Esophagus (tissue), 2 donors: ENCODE measurements around the gene TMEM121. TPM values are rescaled to one million over a fixed set of nuclear protein-coding genes. Genes with fewer than 3 reads are reported as not detected.

ENCODE experiments used
- H3K27ac ChIP-seq, 2 donors: one replicate each; pipeline ENCODE4 v1.5.1; 2013; ENCODE audit warnings: low read depth in 2 of 2, mild to moderate bottlenecking in 2 of 2, inconsistent platforms in 1 of 2, low read length in 1 of 2, moderate library complexity in 1 of 2
- H3K27me3 ChIP-seq, 2 donors: one replicate each; pipeline ENCODE4 v1.6.1; 2013; ENCODE audit warnings: low read length in 2 of 2, control low read depth in 1 of 2, mild to moderate bottlenecking in 1 of 2; ENCODE audit not compliant: insufficient read depth in 2 of 2, control insufficient read depth in 1 of 2
- H3K36me3 ChIP-seq, 2 donors: one replicate each; pipeline ENCODE4 v1.6.1; 2013; ENCODE audit warnings: low read length in 1 of 2; ENCODE audit not compliant: control insufficient read depth in 2 of 2, insufficient read depth in 2 of 2
- H3K4me1 ChIP-seq, 2 donors: one replicate each; pipeline ENCODE4 v1.6.1; 2013; ENCODE audit warnings: low read length in 1 of 2; ENCODE audit not compliant: control insufficient read depth in 2 of 2, insufficient read depth in 2 of 2
- H3K4me3 ChIP-seq, 2 donors: one replicate each; pipeline ENCODE4 v1.5.1; 2013; ENCODE audit warnings: low read length in 2 of 2, mild to moderate bottlenecking in 2 of 2, low read depth in 1 of 2, moderate library complexity in 1 of 2
- H3K9me3 ChIP-seq, 2 donors: one replicate each; pipeline ENCODE4 v1.6.1; 2013; ENCODE audit warnings: mild to moderate bottlenecking in 2 of 2, low read depth in 1 of 2, low read length in 1 of 2, moderate library complexity in 1 of 2; ENCODE audit not compliant: control insufficient read depth in 2 of 2, insufficient read depth in 1 of 2
- WGBS, 2 donors: extraction: QIAGEN DNeasy Blood & Tissue Kit; methylation state at CpG; one replicate each; pipeline ENCODE4 v1.1.7; 2013; 5-methylcytosine and 5-hydroxymethylcytosine counted together
- polyA plus RNA-seq, 2 donors: library from polyadenylated mRNA; stranded (reverse); fragments of 200-250 nt; gene quantifications; one replicate each; pipeline ENCODE4 v1.2.3, GENCODE V29; 2013
- donor health status: healthy with polysubstance abuse.
- donor health status: Bipolar disorder and iron deficiency.

The TMEM121 gene
- polyA plus RNA-seq = 1 to 10 TPM in 1 of 2 donors, under 1 TPM in 1; 0.29 to 1.3 TPM

DNA sequence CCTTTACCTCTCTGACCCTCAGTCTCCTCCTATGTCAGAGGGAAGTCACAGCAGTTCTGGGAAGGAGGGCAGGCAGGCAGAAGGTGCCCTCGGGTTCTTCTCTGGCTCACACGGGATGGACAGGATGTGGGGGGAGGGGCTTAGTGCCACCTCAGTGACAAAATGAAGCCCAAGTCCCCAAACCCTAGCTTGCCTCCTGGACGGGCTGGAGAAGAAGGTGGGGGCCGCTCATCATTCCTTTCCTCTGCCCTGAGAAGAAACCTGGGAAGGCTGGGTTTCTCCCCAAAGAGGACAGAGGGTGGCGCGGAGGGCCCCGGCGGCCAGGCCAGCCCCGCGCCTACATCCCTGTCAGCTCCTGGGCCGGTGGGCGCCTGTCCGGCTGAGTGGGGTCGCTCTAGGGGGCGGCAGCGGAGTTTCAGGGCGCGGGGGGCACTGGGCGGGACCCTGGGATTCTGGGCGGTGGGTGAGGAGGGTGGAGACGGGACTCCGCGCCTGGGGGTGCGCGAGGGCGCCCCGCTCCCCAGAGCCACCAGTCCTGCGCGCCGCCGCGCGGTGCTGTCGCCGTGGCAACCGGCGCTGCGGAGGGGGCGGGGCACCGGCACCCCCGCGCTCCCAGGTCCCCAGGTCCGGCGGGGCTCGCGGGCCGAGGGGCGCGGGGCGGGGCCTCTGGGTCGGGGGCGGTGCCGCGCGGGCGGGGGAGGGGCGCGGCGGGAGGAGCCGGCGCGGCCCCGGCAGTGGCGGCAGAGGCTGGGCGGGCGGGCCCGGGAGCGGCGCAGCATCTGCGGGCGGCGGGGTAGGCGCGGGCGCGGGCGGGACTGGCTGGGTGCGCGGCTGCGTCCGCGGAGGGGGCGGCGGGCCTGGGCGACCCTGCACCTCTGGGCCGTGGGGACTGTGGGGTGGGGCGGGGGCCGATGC lies at the start of gene TMEM121:
TSS of gene TMEM121 (plus strand) at position 723 of the 915 bp plus-strand sequence. CDS start 2,252 bp downstream, outside the sequence.
- Histone ChIP-seq H3K27me3 (peaks cover 0 to 3% of the 10 kb centered on the region in 2 donors), H3K27ac (no peak within 1 kb of the TSS), H3K36me3 (no peaks in the 10 kb centered on the region), H3K9me3 (peaks cover 0 to 7% of the 10 kb centered on the region in 2 donors), H3K4me3 (peak within 1 kb of the TSS; percentile 27 to 37), H3K4me1 (peaks cover 8 to 19% of the 10 kb centered on the region in 2 donors)
- WGBS, 2 donors = 1 to 2% methylated on average over 28 to 88 of the region's 88 CpGs

GRCh38 chr14:105476831-105477659 lies 49.3 kb upstream of the TMEM121 start:
- 43 to 46% methylated on average over 16 of the region's 16 CpGs for WGBS, 2 donors
- H3K27me3 ChIP-seq = no peaks in the 10 kb centered on the region
- no peaks in the 10 kb centered on the region for H3K36me3 ChIP-seq
- peaks cover 17 to 52% of the 10 kb centered on the region in 2 donors for H3K4me1 ChIP-seq
- H3K4me3 ChIP-seq = peak overlapping the region; percentile 67
- H3K9me3 ChIP-seq = no peaks in the 10 kb centered on the region
- peak overlapping the region; percentile 91 to 93 for H3K27ac ChIP-seq

- no peaks in the 10 kb centered on the region for H3K36me3 ChIP-seq
- H3K4me1 ChIP-seq = peaks cover 15 to 52% of the 10 kb centered on the region in 2 donors
- H3K4me3 ChIP-seq = no peak overlapping the region
- H3K27me3 ChIP-seq = no peaks in the 10 kb centered on the region
- peak overlapping the region in 1 of 2 donors; percentile 93 for H3K27ac ChIP-seq
- WGBS, 2 donors = 51 to 55% methylated on average over 23 to 54 of the region's 56 CpGs
- H3K9me3 ChIP-seq = no peaks in the 10 kb centered on the region
Measured at GRCh38 chr14:105477660-105478397, 48.6 kb upstream of the TMEM121 start.

DNA sequence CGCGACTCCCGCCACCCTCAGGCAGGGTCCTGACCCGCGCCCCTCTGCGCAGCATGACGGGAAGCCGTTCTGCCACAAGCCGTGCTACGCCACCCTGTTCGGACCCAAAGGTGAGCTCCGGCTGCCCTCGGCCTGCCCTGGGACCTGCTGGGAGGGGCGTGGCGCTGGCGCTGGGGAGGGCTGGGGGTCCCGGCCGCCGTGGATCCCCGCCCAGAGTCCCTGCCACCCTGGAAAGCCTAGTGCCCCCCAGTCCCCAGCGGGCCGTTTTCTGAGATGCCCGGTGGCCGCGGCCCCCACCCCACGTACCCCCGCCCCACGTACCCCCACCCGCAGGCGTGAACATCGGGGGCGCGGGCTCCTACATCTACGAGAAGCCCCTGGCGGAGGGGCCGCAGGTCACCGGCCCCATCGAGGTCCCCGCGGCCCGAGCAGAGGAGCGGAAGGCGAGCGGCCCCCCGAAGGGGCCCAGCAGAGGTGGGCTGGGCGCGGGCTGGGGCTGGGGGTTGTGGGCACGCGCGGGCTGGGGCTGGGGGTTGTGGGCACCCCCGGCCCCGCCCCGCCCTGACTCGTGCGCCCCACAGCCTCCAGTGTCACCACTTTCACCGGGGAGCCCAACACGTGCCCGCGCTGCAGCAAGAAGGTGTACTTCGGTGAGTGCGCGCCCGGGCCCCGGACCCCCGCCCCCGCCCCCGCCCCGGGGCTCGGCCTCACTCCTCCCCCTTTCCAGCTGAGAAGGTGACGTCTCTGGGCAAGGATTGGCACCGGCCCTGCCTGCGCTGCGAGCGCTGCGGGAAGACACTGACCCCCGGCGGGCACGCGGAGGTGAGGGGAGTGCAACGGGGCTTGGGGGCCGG lies 47.8 kb upstream of the TMEM121 start:
- H3K27ac ChIP-seq = no peak overlapping the region
- no peaks in the 10 kb centered on the region for H3K9me3 ChIP-seq
- no peaks in the 10 kb centered on the region for H3K36me3 ChIP-seq
- H3K4me3 ChIP-seq = no peak overlapping the region
- 55 to 69% methylated on average over 64 to 81 of the region's 81 CpGs for WGBS, 2 donors
- H3K27me3 ChIP-seq = no peaks in the 10 kb centered on the region
- H3K4me1 ChIP-seq = peaks cover 10 to 52% of the 10 kb centered on the region in 2 donors

DNA sequence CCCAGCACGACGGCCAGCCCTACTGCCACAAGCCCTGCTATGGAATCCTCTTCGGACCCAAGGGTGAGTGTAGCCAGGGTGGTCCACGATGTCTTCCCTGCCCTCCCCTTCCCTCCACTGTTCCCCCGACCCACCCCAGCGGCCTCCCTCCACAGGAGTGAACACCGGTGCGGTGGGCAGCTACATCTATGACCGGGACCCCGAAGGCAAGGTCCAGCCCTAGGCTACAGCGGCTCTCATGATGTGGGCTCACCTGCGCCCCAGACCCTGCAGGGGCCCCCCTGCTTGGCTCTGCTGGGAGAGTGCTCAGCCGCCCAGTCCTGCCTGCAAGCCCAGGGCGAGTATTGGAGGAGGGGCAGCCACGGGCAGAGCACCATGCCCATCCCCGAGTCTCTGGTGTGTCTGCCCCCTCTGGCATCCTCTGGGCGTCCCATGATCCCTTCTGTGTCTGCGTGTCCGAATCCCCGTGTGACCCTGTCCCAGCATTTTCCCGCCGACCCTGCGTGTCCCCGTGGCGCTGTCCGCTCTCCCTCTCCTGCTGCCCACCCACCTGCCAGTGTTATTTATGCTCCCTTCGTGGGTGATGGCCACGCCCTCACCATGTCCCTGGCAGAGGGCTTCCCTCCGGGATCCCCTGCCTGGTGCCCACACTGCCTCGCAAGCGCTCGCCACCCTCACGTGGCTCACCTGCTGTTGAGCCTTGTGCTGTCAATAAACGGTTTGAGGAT lies 46.8 kb upstream of the TMEM121 start:
- H3K27ac ChIP-seq = no peak overlapping the region
- peaks cover 16 to 53% of the 10 kb centered on the region in 2 donors for H3K4me1 ChIP-seq
- 62 to 65% methylated on average over 34 of the region's 34 CpGs for WGBS, 2 donors

DNA sequence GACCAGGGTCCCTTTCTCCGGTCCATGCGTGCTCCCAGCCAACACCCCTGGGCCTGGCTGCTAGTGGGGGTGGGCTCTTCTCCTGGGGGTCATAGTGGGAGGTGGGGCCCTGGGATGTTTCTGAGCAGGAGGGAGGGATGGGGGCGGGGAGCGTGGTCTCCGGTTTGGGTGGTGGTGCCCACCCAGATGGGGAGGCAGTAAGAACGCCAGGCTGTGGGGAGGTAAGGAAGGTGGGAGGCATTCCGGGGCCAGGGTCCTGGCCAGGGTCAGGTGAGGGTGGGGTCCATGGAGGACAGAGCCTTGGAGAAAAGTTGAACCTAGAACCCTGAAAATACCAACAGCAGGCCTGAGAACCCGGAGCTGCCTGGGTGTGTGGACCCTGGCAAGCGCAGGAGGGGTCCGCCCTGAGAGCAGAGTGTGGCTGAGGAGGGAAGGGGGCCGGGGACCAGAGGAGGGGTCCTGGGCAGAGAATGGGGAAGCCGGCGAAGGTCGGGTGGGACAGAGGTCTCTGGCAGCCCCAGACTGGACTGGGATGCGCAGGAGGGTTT lies 46.1 kb upstream of the TMEM121 start:
- no peaks in the 10 kb centered on the region for H3K9me3 ChIP-seq
- no peaks in the 10 kb centered on the region for H3K27me3 ChIP-seq
- H3K36me3 ChIP-seq = no peaks in the 10 kb centered on the region
- H3K27ac ChIP-seq = peak overlapping the region; percentile 94 to 97
- no peak overlapping the region for H3K4me3 ChIP-seq
- H3K4me1 ChIP-seq = peaks cover 16 to 53% of the 10 kb centered on the region in 2 donors
- WGBS, 2 donors = 60 to 62% methylated on average over 15 of the region's 15 CpGs

More for the DNA sequence above, 46.8 kb upstream of the TMEM121 start:
- H3K9me3 ChIP-seq = no peaks in the 10 kb centered on the region
- H3K27me3 ChIP-seq = no peaks in the 10 kb centered on the region
- H3K4me3 ChIP-seq = no peak overlapping the region
- H3K36me3 ChIP-seq = no peaks in the 10 kb centered on the region

DNA sequence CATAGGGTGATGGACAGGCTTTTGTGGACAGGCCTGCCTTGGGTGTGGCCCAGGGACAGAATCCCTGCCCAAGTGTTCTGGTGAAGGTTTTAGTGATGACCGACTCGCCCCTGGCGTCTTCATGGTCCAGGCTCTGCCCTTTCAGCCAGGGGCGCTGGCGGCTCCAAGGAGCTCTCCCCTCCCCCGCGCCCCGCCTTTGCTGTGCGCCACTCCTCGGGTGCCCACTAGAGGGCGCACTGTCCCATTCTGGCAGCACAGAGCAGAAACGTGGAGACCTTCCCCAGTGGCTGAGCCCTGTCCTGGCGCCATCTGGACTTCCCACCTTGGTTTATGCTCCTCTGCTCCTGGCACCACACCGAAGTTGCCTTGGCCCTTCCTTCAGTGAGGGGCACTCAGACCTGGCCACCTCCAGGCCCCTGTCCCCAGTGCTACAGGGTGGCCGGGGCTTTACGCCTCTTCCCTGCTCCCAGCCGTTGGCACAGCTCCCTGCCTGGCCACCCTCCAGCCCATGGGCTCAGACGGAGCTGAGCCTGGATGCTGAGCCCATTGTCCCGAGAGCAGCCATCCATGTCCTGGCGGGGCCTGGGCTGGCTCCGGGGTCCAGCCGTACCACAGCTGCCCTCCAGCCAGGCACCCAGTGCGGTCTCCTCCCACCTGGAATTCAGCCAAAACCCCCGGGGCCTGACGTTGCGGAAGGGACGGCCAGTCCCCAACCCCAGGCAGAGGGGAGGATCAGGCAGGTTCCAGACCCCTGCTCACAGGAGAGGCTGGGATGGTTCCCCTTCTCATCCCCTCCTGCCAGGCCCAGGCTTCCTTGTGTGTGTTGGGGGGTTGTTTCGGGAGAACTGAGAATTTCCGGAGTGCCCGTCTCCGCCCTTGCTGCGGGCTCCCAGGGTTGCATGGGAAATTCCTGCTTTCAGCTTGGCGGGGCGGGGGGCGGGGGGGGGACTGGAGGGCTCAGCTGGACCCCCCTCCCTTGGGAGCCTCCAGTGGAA lies 45.3 kb upstream of the TMEM121 start:
- no peaks in the 10 kb centered on the region for H3K9me3 ChIP-seq
- no peaks in the 10 kb centered on the region for H3K36me3 ChIP-seq
- H3K27me3 ChIP-seq = no peaks in the 10 kb centered on the region
- peak overlapping the region; percentile 94 to 97 for H3K27ac ChIP-seq
- H3K4me3 ChIP-seq = peak overlapping the region; percentile 17 to 20
- H3K4me1 ChIP-seq = peaks cover 19 to 55% of the 10 kb centered on the region in 2 donors
- WGBS, 2 donors = 1% methylated on average over 35 of the region's 35 CpGs
